Endothelial cell of umbilical vein (primary cell): ENCODE data around the gene GGT7. TPM values are rescaled to one million over a fixed set of nuclear protein-coding genes. Genes with fewer than 3 reads are reported as not detected.

Experiments used
- BruUV-seq: library from RNA; stranded (reverse); fragments of 400-500 nt; replicated peaks from 2 replicates; lab custom pipeline; 2021; lab: Mats Ljungman, UMichigan
- CTCF ChIA-PET: fragments of 300-600, 350-600 bp; sonication (Branson Sonifier 250); formaldehyde crosslinking; loops from one replicate; lab custom pipeline; 2021; ENCODE audit warnings: antibody characterized with exemption, inconsistent platforms; lab: Charles Lee
- POLR2A ChIA-PET: fragments of 300-600, 350-600 bp; sonication (Branson Sonifier 250); formaldehyde crosslinking; loops from one replicate; lab custom pipeline; 2021; ENCODE audit warnings: antibody characterized with exemption, inconsistent platforms; lab: Charles Lee
- DNase-seq: peaks from one replicate; pipeline ENCODE4 v3.0.0-alpha.2; 2011; ENCODE audit warnings: low read depth, low spot score
- FAIRE-seq: peaks from 2 replicates; lab custom pipeline; 2011; peaks lifted over from hg19 to GRCh38; lab: Jason Lieb, UNC
- H2AFZ ChIP-seq: 2 replicates; pipeline ENCODE4 v1.6.0; 2012; ENCODE audit warnings: low read depth, low read length, control low read depth, inconsistent platforms
- H3K27ac ChIP-seq: 2 replicates; pipeline ENCODE4 v1.5.1; 2011; ENCODE audit warnings: low read depth, mild to moderate bottlenecking, control low read depth, low read length, moderate library complexity; ENCODE audit not compliant: insufficient read depth
- H3K27me3 ChIP-seq, 2 experiments: 2 replicates each; pipeline versions ENCODE4 v1.6.0 to v1.6.1; 2011; ENCODE audit warnings: low read length in 2 of 2, mixed read lengths in 1 of 2; ENCODE audit not compliant: control insufficient read depth in 2 of 2, insufficient read depth in 2 of 2
- H3K36me3 ChIP-seq, 2 experiments: 2 replicates in 1 of 2; 3 replicates in 1 of 2; pipeline ENCODE4 v1.5.1; 2011; ENCODE audit warnings: low read length in 2 of 2, mild to moderate bottlenecking in 1 of 2, moderate library complexity in 1 of 2; ENCODE audit not compliant: control insufficient read depth in 2 of 2, insufficient read depth in 2 of 2; ENCODE audit errors: extremely low read depth in 1 of 2
- H3K4me1 ChIP-seq: 3 replicates; pipeline ENCODE4 v1.5.1; 2011; ENCODE audit warnings: mild to moderate bottlenecking, low read length; ENCODE audit not compliant: control insufficient read depth, insufficient read depth; ENCODE audit errors: extremely low read depth
- H3K4me2 ChIP-seq: 2 replicates; pipeline ENCODE4 v1.6.1; 2011; ENCODE audit warnings: low read length, control low read depth, mixed read lengths; ENCODE audit not compliant: insufficient read depth
- H3K4me3 ChIP-seq, 3 experiments: fragments of 200-600 bp in 1 of 3; sonication (generic), shearing (Covaris generic) in 1 of 3; replicated peaks in 1 of 3; 2 replicates each; pipeline ENCODE4 v1.5.1; 2011 to 2016; ENCODE audit warnings: control low read depth in 3 of 3, low read length in 3 of 3, mild to moderate bottlenecking in 2 of 3, inconsistent platforms in 1 of 3, low read depth in 1 of 3, moderate library complexity in 1 of 3; ENCODE audit not compliant: insufficient read depth in 1 of 3
- H3K79me2 ChIP-seq: 2 replicates; pipeline ENCODE4 v1.6.0; 2012; ENCODE audit warnings: low read length, inconsistent platforms; ENCODE audit not compliant: control insufficient read depth, insufficient read depth
- H3K9ac ChIP-seq: replicated peaks from 2 replicates; pipeline ENCODE3; 2011; ENCODE audit warnings: low read length, control low read depth; ENCODE audit not compliant: insufficient read depth; ENCODE audit errors: extremely low read depth
- H3K9me1 ChIP-seq: replicated peaks from 3 replicates; pipeline ENCODE4 v1.6.0; 2011; ENCODE audit warnings: mild to moderate bottlenecking, low read length; ENCODE audit not compliant: control insufficient read depth, insufficient read depth; ENCODE audit errors: extremely low read depth
- H3K9me3 ChIP-seq: replicated peaks from 2 replicates; pipeline ENCODE4 v1.5.1; 2012; ENCODE audit warnings: low read length, inconsistent platforms; ENCODE audit not compliant: control insufficient read depth, insufficient read depth
- H4K20me1 ChIP-seq: replicated peaks from 2 replicates; pipeline ENCODE3; 2011; ENCODE audit warnings: mild to moderate bottlenecking, low read length; ENCODE audit not compliant: control insufficient read depth, insufficient read depth; ENCODE audit errors: extremely low read depth
- CTCF ChIP-seq, 2 donors: IDR thresholded peaks; 1 replicate in 1 of 2; 2 replicates in 1 of 2; pipeline ENCODE4 v1.5.1; 2011; ENCODE audit warnings: low read length in 2 of 2, mild to moderate bottlenecking in 2 of 2, moderate library complexity in 2 of 2, control low read depth in 1 of 2, inconsistent platforms in 1 of 2, low read depth in 1 of 2; ENCODE audit not compliant: insufficient read depth in 1 of 2; ENCODE audit errors: extremely low read depth in 1 of 2
- EZH2 ChIP-seq: IDR thresholded peaks from 2 replicates; pipeline ENCODE4 v1.6.1; 2012; ENCODE audit warnings: borderline replicate concordance, low read depth, mild to moderate bottlenecking, moderate library complexity, low read length, inconsistent platforms; ENCODE audit not compliant: severe bottlenecking
- FOS ChIP-seq: IDR thresholded peaks from 2 replicates; pipeline ENCODE4 v1.6.1; 2011; ENCODE audit warnings: mild to moderate bottlenecking, low read length, moderate library complexity, borderline replicate concordance; ENCODE audit not compliant: insufficient read depth
- GATA2 ChIP-seq: IDR thresholded peaks from 2 replicates; pipeline ENCODE4 v1.7.0; 2011; ENCODE audit warnings: low read depth, mild to moderate bottlenecking, moderate library complexity, mixed read lengths, low read length; ENCODE audit not compliant: insufficient read length, insufficient read depth
- JUN ChIP-seq: IDR thresholded peaks from 2 replicates; pipeline ENCODE4 v1.6.1; 2011; ENCODE audit warnings: borderline replicate concordance, low read depth; ENCODE audit not compliant: insufficient read length, insufficient read depth
- MAX ChIP-seq: IDR thresholded peaks from 2 replicates; pipeline ENCODE4 v1.6.1; 2011; ENCODE audit not compliant: insufficient read depth, insufficient read length
- MYC ChIP-seq: IDR thresholded peaks from one replicate; pipeline ENCODE4 v1.6.1; 2011; ENCODE audit warnings: mild to moderate bottlenecking, low read depth, low read length
- POLR2A ChIP-seq: IDR thresholded peaks from 2 replicates; pipeline ENCODE4 v1.6.1; 2012; ENCODE audit warnings: low read depth, mild to moderate bottlenecking, control low read depth, low read length
- POLR2AphosphoS5 ChIP-seq: IDR thresholded peaks from 2 replicates; pipeline ENCODE4 v1.6.1; 2012; ENCODE audit warnings: low read depth, mild to moderate bottlenecking, control low read depth, low read length, moderate library complexity; ENCODE audit not compliant: insufficient read depth
- dilution Hi-C: fragments of 300-500 bp; cut with MboI; formaldehyde crosslinking; loops from one replicate; pipeline ENCODE4 v1.15.0; 2019; ENCODE audit warnings: low sequenced_read_pairs; ENCODE audit not compliant: extremely low pct_ligation_motif_present
- intact Hi-C: fragments of 100-400 bp; cut with micrococcal nuclease; formaldehyde crosslinking; loops from one replicate; pipeline ENCODE4 v1.10.0; 2022
- polyA plus RNA-seq, 4 experiments: library from polyadenylated mRNA; depleted of rRNA in 3 of 4; stranded (reverse) in 3 of 4; unstranded in 1 of 4; fragments of >200 nt; gene quantifications; 2 replicates each; pipeline versions ENCODE4 v1.2.1 to v1.2.3, GENCODE V29; 2011 to 2012; ENCODE audit warnings: missing spikeins in 1 of 4
- total RNA-seq: library from RNA; stranded (reverse); gene quantifications from 2 replicates; pipeline ENCODE4 v1.2.3, GENCODE V29; 2021

Gene GGT7
- total and polyA plus RNA-seq, 2 donors (not counting 3 experiments of a cell fraction or from before 2014, with no cell fraction given) = 4.1 to 5.0 TPM

GRCh38 chr20:34895465-34895864 is 22.8 kb upstream of the GGT7 start:
- CTCF ChIA-PET = interaction anchor here (0.7 to 1.7 kb wide), 3 partner anchors 12 to 60 kb away, joined by 3 to 4 read pairs (median 3); partner anchors contain the start of genes GSS and MYH7B
- POLR2A ChIA-PET = no interaction called here

More at GRCh38 chr20:34895465-34895864, 22.8 kb upstream of the GGT7 start:
- peaks cover 0 to 2% of the 10 kb centered on the region in 2 experiments for H3K36me3 ChIP-seq
- H3K9me1 ChIP-seq = no peaks in the 10 kb centered on the region
- H3K4me1 ChIP-seq = peaks cover 7% of the 10 kb centered on the region
- DNase-seq (no peak), FAIRE-seq (no peak)
- no TSS peak for BruUV-seq
- no peaks in the 10 kb centered on the region for H4K20me1 ChIP-seq
- TF ChIP-seq POLR2A = no peak
- TF ChIP-seq JUN = no peak
- TF ChIP-seq EZH2 = no peak
- TF ChIP-seq CTCF (IDR thresholded peaks at IDR 0.05; ENCODE audit: extremely low read depth in 1 of 2, insufficient read depth in 1 of 2, low read depth in 1 of 2, low read length in 2 of 2) = no peak
- no peak for TF ChIP-seq MYC
- TF ChIP-seq GATA2 = no peak
- TF ChIP-seq POLR2AphosphoS5 = no peak
- no peak for TF ChIP-seq MAX
- TF ChIP-seq FOS = no peak
- H3K79me2 ChIP-seq = peaks cover 2% of the 10 kb centered on the region
- no peak overlapping the region for H3K9ac ChIP-seq
- H2AFZ ChIP-seq = no peak overlapping the region
- no peak overlapping the region for H3K27ac ChIP-seq
- no peak overlapping the region for H3K4me2 ChIP-seq
- no peaks in the 10 kb centered on the region for H3K9me3 ChIP-seq
- intact Hi-C loops = no loop called here
- no peak overlapping the region for H3K4me3 ChIP-seq
- H3K27me3 ChIP-seq = no peaks in the 10 kb centered on the region
- dilution Hi-C loops = no loop called here
